MG63 (cell line): ENCODE data around the gene UNC13A. TPM values are rescaled to one million over a fixed set of nuclear protein-coding genes. Genes with fewer than 3 reads are reported as not detected.

ENCODE experiments used
- DNase-seq: peaks from one replicate; pipeline ENCODE4 v3.0.0-alpha.2; 2020
- H3K27me3 ChIP-seq: fragments of 250-450 bp; sonication (Bioruptor Pico); 2 replicates; pipeline ENCODE4 v1.5.1; 2020; ENCODE audit warnings: mild to moderate bottlenecking, moderate library complexity
- H3K36me3 ChIP-seq: fragments of 250-450 bp; sonication (Bioruptor Pico); 2 replicates; pipeline ENCODE4 v1.5.1; 2020; ENCODE audit warnings: mild to moderate bottlenecking, moderate library complexity
- H3K4me3 ChIP-seq: fragments of 250-450 bp; sonication (Bioruptor Pico); 2 replicates; pipeline ENCODE4 v1.5.1; 2020; ENCODE audit warnings: mild to moderate bottlenecking, moderate library complexity
- H3K9me3 ChIP-seq: fragments of 250-450 bp; sonication (Bioruptor Pico); 2 replicates; pipeline ENCODE4 v1.5.1; 2020; ENCODE audit warnings: mild to moderate bottlenecking, moderate library complexity
- total RNA-seq: library from RNA; depleted of rRNA; stranded (reverse); fragments of >200 nt; shearing (Covaris generic); gene quantifications from 2 replicates; pipeline ENCODE4 v1.2.3, GENCODE V29; 2014; ENCODE audit warnings: low replicate concordance

The UNC13A gene
- total RNA-seq, 1 experiment from 2014 or later = 0.10 TPM

GRCh38 chr19:17652627-17653026 is 35.5 kb downstream of the UNC13A start:
- Histone ChIP-seq H3K4me3 (no peak overlapping the region), H3K36me3 (no peaks in the 10 kb centered on the region), H3K9me3 (peaks cover 10% of the 10 kb centered on the region), H3K27me3 (peaks cover 36% of the 10 kb centered on the region)
- no peak for DNase-seq

GRCh38 chr19:17648786-17649185 is 39.4 kb downstream of the UNC13A start:
- Histone ChIP-seq H3K27me3 (peaks cover 54% of the 10 kb centered on the region), H3K9me3 (peaks cover under 1% of the 10 kb centered on the region), H3K36me3 (no peaks in the 10 kb centered on the region), H3K4me3 (no peak overlapping the region)
- DNase-seq = no peak

- Histone ChIP-seq H3K4me3 (no peak overlapping the region), H3K9me3 (no peaks in the 10 kb centered on the region), H3K27me3 (peaks cover 54% of the 10 kb centered on the region), H3K36me3 (no peaks in the 10 kb centered on the region)
- no peak for DNase-seq
Measured at GRCh38 chr19:17648097-17648660, 40.0 kb downstream of the UNC13A start.

DNA sequence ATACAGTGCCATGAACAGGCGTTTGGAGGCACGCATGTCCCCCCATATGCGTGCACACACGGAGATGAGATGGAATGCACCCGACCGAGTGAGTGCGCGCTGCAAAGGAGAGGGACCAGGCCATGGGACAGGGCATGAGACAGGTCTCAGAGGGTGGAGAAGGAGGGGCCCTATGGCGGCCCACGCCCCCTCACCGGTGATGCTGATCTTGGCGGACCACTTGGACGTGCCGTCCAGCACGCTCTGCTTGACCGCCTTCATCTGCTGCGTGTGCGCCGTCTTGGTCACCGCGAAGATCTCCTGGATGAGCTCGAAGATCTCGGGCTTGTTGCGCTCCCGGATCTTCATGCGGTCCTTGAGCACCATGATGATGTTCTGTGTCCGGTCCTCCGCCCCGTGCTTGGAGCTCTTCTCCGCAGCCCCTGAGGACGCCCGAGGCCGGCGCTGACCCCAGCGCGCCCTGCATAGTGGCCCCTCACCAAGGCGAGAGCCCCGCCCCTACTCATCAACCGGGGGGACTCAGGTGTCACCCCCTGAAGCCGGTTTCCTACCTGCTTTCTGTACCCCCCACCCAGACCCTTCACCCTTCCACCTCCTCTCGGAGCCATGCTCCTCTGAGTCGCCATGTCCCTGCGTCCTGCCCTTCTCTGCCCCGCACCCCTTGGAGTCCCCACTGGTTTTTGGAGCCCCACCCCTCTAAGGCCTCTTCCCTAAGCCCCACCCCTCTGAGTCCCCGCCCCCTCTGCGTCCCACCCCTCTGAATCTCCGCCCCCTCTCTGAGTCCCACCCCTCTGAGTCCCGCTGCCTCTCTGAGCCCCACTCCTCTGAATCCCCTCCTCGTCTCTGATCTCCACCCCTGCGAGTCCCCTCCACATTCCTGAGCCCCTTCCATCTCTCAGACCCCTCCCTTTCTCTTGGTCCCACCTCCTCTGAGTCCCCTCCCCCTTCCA is 40.8 kb downstream of the UNC13A start:
- no peak for DNase-seq
- no peaks in the 10 kb centered on the region for H3K9me3 ChIP-seq
- H3K27me3 ChIP-seq = peaks cover 51% of the 10 kb centered on the region

GRCh38 chr19:17646441-17646840 is 41.7 kb downstream of the UNC13A start:
- Histone ChIP-seq H3K4me3 (no peak overlapping the region), H3K27me3 (peaks cover 49% of the 10 kb centered on the region), H3K36me3 (no peaks in the 10 kb centered on the region), H3K9me3 (no peaks in the 10 kb centered on the region)
- DNase-seq = no peak

More for the DNA sequence above, 40.8 kb downstream of the UNC13A start:
- H3K4me3 ChIP-seq = no peak overlapping the region
- H3K36me3 ChIP-seq = no peaks in the 10 kb centered on the region

DNA sequence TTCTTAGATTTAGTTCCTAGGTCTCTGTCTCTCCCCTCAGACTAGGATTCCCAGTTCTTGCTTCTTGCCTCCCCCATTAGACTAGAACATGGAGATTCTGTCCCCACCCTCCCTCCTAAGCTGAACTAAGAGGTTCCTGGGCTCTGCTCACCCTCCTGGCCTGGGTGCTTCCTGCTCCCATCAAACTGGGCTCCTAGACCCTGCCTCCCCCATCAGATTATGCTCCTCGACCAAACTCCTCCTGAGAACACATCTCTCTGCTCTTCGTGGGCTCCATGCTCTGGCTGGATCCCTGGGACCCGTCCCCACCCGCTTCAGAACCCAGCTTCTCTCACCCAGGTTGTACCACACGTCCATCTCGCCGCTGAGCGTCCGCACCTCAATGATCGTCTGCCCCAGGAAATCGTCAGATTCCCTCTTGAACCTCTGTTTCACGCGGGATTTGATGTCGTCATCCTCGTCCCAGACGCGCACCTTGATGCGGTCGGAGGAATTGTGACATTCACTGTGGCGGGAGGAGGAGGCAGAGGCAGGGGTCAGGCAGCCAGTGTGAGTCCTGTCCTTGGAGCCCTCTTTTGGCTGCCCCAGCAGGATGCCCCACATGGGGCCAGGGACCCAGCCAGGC is 42.7 kb downstream of the UNC13A start:
- Histone ChIP-seq H3K9me3 (no peaks in the 10 kb centered on the region), H3K36me3 (no peaks in the 10 kb centered on the region)

GRCh38 chr19:17642656-17643055 is 45.5 kb downstream of the UNC13A start:
- no peak for DNase-seq
- no peak overlapping the region for H3K4me3 ChIP-seq
- H3K27me3 ChIP-seq = peaks cover 51% of the 10 kb centered on the region
- H3K9me3 ChIP-seq = no peaks in the 10 kb centered on the region
- no peaks in the 10 kb centered on the region for H3K36me3 ChIP-seq

More for the DNA sequence above, 42.7 kb downstream of the UNC13A start:
- Histone ChIP-seq H3K27me3 (peaks cover 47% of the 10 kb centered on the region), H3K4me3 (no peak overlapping the region)
- no peak for DNase-seq

- no peak overlapping the region for H3K4me3 ChIP-seq
- no peaks in the 10 kb centered on the region for H3K36me3 ChIP-seq
- DNase-seq = no peak
- peaks cover 51% of the 10 kb centered on the region for H3K27me3 ChIP-seq
- no peaks in the 10 kb centered on the region for H3K9me3 ChIP-seq
Measured at GRCh38 chr19:17641846-17642245, 46.3 kb downstream of the UNC13A start.

GRCh38 chr19:17641181-17641580 is 47.0 kb downstream of the UNC13A start:
- no peak for DNase-seq
- Histone ChIP-seq H3K9me3 (peaks cover 2% of the 10 kb centered on the region; the same call in 1 of the 2 replicates), H3K4me3 (no peak overlapping the region), H3K27me3 (peaks cover 51% of the 10 kb centered on the region), H3K36me3 (no peaks in the 10 kb centered on the region)

DNA sequence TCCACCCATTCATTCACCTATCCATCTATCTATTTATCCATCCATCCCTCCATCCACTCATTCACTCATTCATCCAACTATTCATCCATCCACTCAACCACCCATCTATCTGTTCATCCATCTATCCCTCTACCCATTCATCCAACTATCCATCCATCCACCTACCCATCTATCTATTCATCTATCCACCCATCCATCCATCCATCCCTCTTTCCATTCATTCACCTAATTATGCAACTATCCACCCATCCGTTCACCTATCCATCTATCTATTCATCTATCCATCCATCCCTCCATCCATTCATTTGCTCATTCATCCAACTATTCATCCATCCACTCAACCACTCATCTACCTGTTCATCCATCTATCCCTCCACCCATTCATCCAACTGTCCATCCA is 54.5 kb downstream of the UNC13A start:
- Histone ChIP-seq H3K4me3 (no peak overlapping the region), H3K9me3 (peaks cover 2% of the 10 kb centered on the region; the same call in 1 of the 2 replicates), H3K27me3 (peaks cover 30% of the 10 kb centered on the region), H3K36me3 (no peaks in the 10 kb centered on the region)
- DNase-seq = no peak

- Histone ChIP-seq H3K9me3 (peaks cover 2% of the 10 kb centered on the region; the same call in 1 of the 2 replicates), H3K36me3 (no peaks in the 10 kb centered on the region), H3K27me3 (peaks cover 28% of the 10 kb centered on the region), H3K4me3 (no peak overlapping the region)
- DNase-seq = no peak
Measured at GRCh38 chr19:17632577-17632976, 55.6 kb downstream of the UNC13A start.

GRCh38 chr19:17629760-17630159 is 58.4 kb downstream of the UNC13A start:
- no peaks in the 10 kb centered on the region; the same call in 1 of the 2 replicates for H3K9me3 ChIP-seq
- no peak overlapping the region for H3K4me3 ChIP-seq
- H3K27me3 ChIP-seq = peaks cover 14% of the 10 kb centered on the region; the same call in 1 of the 2 replicates
- no peak for DNase-seq
- H3K36me3 ChIP-seq = no peaks in the 10 kb centered on the region

- no peaks in the 10 kb centered on the region for H3K36me3 ChIP-seq
- H3K9me3 ChIP-seq = no peaks in the 10 kb centered on the region; the same call in 1 of the 2 replicates
- DNase-seq = no peak
- H3K27me3 ChIP-seq = peaks cover 10% of the 10 kb centered on the region; the same call in 1 of the 2 replicates
- no peak overlapping the region for H3K4me3 ChIP-seq
Measured at GRCh38 chr19:17627921-17628320, 60.2 kb downstream of the UNC13A start.

- DNase-seq = no peak
- Histone ChIP-seq H3K9me3 (peaks cover 4% of the 10 kb centered on the region), H3K4me3 (no peak overlapping the region), H3K36me3 (no peaks in the 10 kb centered on the region), H3K27me3 (peaks cover 10% of the 10 kb centered on the region; the same call in 1 of the 2 replicates)
Measured at GRCh38 chr19:17627161-17627560, 61.0 kb downstream of the UNC13A start.

GRCh38 chr19:17626456-17627015 is 61.6 kb downstream of the UNC13A start:
- Histone ChIP-seq H3K27me3 (peaks cover 10% of the 10 kb centered on the region; the same call in 1 of the 2 replicates), H3K36me3 (no peaks in the 10 kb centered on the region)
- DNase-seq = no peak

GRCh38 chr19:17625980-17626379 is 62.2 kb downstream of the UNC13A start:
- no peak for DNase-seq
- Histone ChIP-seq H3K9me3 (peaks cover 14% of the 10 kb centered on the region), H3K27me3 (peaks cover 10% of the 10 kb centered on the region; the same call in 1 of the 2 replicates), H3K4me3 (no peak overlapping the region), H3K36me3 (no peaks in the 10 kb centered on the region)

More at GRCh38 chr19:17626456-17627015, 61.6 kb downstream of the UNC13A start:
- H3K9me3 ChIP-seq = peaks cover 10% of the 10 kb centered on the region
- H3K4me3 ChIP-seq = no peak overlapping the region

GRCh38 chr19:17625043-17625442 is 63.1 kb downstream of the UNC13A start:
- H3K27me3 ChIP-seq = peaks cover 9% of the 10 kb centered on the region; the same call in 1 of the 2 replicates
- peaks cover 14% of the 10 kb centered on the region for H3K9me3 ChIP-seq
- DNase-seq = no peak
- no peaks in the 10 kb centered on the region for H3K36me3 ChIP-seq
- no peak overlapping the region for H3K4me3 ChIP-seq
